ENCODE results near the gene DEGS1.

DNA sequence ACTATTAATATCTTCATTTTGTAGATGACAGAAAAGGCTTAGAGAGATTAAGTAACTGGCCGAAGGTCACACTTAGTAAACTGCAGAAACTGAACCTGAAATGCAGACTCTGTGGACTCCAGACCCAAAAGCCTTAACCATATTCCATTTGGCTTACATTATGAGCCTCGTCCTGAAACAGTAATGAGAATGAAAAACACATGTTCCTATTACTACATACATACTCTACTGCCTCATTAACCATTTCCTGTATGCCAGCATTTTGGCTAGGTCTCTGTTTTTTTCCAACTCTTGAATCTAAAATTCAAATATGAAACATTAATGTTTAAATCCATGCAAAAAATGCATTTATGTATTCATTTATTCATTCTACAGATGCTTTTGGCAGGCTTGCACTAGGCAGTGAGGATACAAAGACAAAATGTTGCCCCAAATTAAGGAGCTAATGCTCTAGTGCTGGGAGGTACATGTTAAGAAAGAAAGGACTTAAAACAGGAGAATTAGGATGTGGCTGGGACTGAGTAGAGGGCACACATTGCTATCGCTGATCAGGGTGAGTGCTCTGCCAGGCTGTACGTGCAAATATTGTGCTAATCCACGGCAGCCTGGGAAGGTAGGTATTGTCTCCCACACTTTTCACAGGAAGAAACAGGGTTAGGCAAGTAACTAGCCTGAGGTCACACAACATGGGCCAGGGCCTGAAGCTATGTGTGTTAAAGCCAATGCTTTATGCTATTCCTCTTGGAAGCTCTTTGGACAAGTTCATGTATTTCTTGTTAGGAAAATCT lies 14.0 kb downstream of the DEGS1 start:
- TF ChIP-seq, protein P1, sequence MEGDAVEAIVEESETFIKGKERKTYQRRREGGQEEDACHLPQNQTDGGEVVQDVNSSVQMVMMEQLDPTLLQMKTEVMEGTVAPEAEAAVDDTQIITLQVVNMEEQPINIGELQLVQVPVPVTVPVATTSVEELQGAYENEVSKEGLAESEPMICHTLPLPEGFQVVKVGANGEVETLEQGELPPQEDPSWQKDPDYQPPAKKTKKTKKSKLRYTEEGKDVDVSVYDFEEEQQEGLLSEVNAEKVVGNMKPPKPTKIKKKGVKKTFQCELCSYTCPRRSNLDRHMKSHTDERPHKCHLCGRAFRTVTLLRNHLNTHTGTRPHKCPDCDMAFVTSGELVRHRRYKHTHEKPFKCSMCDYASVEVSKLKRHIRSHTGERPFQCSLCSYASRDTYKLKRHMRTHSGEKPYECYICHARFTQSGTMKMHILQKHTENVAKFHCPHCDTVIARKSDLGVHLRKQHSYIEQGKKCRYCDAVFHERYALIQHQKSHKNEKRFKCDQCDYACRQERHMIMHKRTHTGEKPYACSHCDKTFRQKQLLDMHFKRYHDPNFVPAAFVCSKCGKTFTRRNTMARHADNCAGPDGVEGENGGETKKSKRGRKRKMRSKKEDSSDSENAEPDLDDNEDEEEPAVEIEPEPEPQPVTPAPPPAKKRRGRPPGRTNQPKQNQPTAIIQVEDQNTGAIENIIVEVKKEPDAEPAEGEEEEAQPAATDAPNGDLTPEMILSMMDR (IDR thresholded peaks at IDR 0.05), result no peak
- no peak for TF ChIP-seq POLR2A (IDR thresholded peaks at IDR 0.05)
